ENCODE measurements around the gene LMOD2.

Gene LMOD2

GRCh38 chr7:123650595-123650994 lies 5.1 kb upstream of the LMOD2 start:
- TF ChIP-seq CTCF (IDR thresholded peaks at IDR 0.05; ENCODE audit: low read depth, low read length, missing control alignments): no peak
- no peaks in the 10 kb centered on the region for H3K36me3 ChIP-seq (replicated peaks)
- in situ Hi-C loops (cut with HindIII; ENCODE audit: low pct_ligation_motif_present, low sequenced_read_pairs): no loop called here
- H3K27ac ChIP-seq: no peak overlapping the region
- H3K27me3 ChIP-seq (replicated peaks): no peaks in the 10 kb centered on the region
- no peak for DNase-seq
- no peak overlapping the region for H3K4me3 ChIP-seq (ENCODE audit: low read depth, low read length)

- Histone ChIP-seq H3K4me3 (ENCODE audit: low read depth, low read length) (no peak overlapping the region), H3K27me3 (replicated peaks) (no peaks in the 10 kb centered on the region), H3K27ac (no peak overlapping the region), H3K36me3 (replicated peaks) (no peaks in the 10 kb centered on the region)
- DNase-seq: no peak
- TF ChIP-seq CTCF (IDR thresholded peaks at IDR 0.05; ENCODE audit: low read depth, low read length, missing control alignments): no peak
- in situ Hi-C loops (cut with HindIII; ENCODE audit: low pct_ligation_motif_present, low sequenced_read_pairs): no loop called here
These were observed 3.3 kb upstream of the LMOD2 start for GRCh38 chr7:123652406-123652805.

- Histone ChIP-seq H3K27ac (no peak overlapping the region), H3K36me3 (replicated peaks) (no peaks in the 10 kb centered on the region), H3K27me3 (replicated peaks) (no peaks in the 10 kb centered on the region), H3K4me3 (ENCODE audit: low read depth, low read length) (no peak overlapping the region)
- DNase-seq: no peak
- TF ChIP-seq CTCF (IDR thresholded peaks at IDR 0.05; ENCODE audit: low read depth, low read length, missing control alignments): no peak
- in situ Hi-C loops (cut with HindIII; ENCODE audit: low pct_ligation_motif_present, low sequenced_read_pairs): no loop called here
These were observed 2.5 kb upstream of the LMOD2 start for GRCh38 chr7:123653162-123653561.

GRCh38 chr7:123656544-123657303 lies 1.1 kb downstream of the LMOD2 start:
- no peak for DNase-seq
- TF ChIP-seq CTCF (IDR thresholded peaks at IDR 0.05; ENCODE audit: low read depth, low read length, missing control alignments): no peak
- Histone ChIP-seq H3K36me3 (replicated peaks) (no peaks in the 10 kb centered on the region), H3K4me3 (ENCODE audit: low read depth, low read length) (no peak overlapping the region), H3K27ac (no peak overlapping the region), H3K27me3 (replicated peaks) (no peaks in the 10 kb centered on the region)
- in situ Hi-C loops (cut with HindIII; ENCODE audit: low pct_ligation_motif_present, low sequenced_read_pairs): no loop called here

- no peak overlapping the region for H3K27ac ChIP-seq
- no peaks in the 10 kb centered on the region for H3K27me3 ChIP-seq (replicated peaks)
- no peak for TF ChIP-seq CTCF (IDR thresholded peaks at IDR 0.05; ENCODE audit: low read depth, low read length, missing control alignments)
- no peak overlapping the region for H3K4me3 ChIP-seq (ENCODE audit: low read depth, low read length)
- in situ Hi-C loops (cut with HindIII; ENCODE audit: low pct_ligation_motif_present, low sequenced_read_pairs): no loop called here
- no peaks in the 10 kb centered on the region for H3K36me3 ChIP-seq (replicated peaks)
- no peak for DNase-seq
These were observed 1.6 kb downstream of the LMOD2 start for GRCh38 chr7:123657304-123657685.

GRCh38 chr7:123658023-123658422 lies 2.4 kb downstream of the LMOD2 start:
- TF ChIP-seq CTCF (IDR thresholded peaks at IDR 0.05; ENCODE audit: low read depth, low read length, missing control alignments): no peak
- no peak for DNase-seq
- Histone ChIP-seq H3K27me3 (replicated peaks) (no peaks in the 10 kb centered on the region), H3K4me3 (ENCODE audit: low read depth, low read length) (no peak overlapping the region), H3K36me3 (replicated peaks) (no peaks in the 10 kb centered on the region), H3K27ac (no peak overlapping the region)
- in situ Hi-C loops (cut with HindIII; ENCODE audit: low pct_ligation_motif_present, low sequenced_read_pairs): no loop called here

Data from brain microvascular endothelial cell (primary cell).